Gastrocnemius medialis (tissue), 4 donors: ENCODE results near the gene JMJD1C. TPM values are rescaled to one million over a fixed set of nuclear protein-coding genes. Genes with fewer than 3 reads are reported as not detected.

Experiments
- ATAC-seq, 2 donors: fragments of 150-250 bp; one replicate each; pipeline ENCODE4 v1.9.1; 2016
- DNase-seq, 2 donors: peaks; one replicate each; pipeline ENCODE4 v3.0.0-alpha.2; 2019
- H3K27ac ChIP-seq, 4 donors: fragments of 200-600 bp; sonication (generic); 1 replicate in 1 of 4; 2 replicates in 3 of 4; pipeline ENCODE4 v1.5.1; 2016 to 2018; ENCODE audit warnings: mild to moderate bottlenecking in 2 of 4, moderate library complexity in 1 of 4
- H3K27me3 ChIP-seq, 3 donors: fragments of 200-600 bp; sonication (generic) in 2 of 3; 1 replicate in 1 of 3; 2 replicates in 2 of 3; pipeline versions ENCODE4 v1.5.1 to v1.6.0; 2016 to 2019; ENCODE audit warnings: mild to moderate bottlenecking in 1 of 3, moderate library complexity in 1 of 3
- H3K36me3 ChIP-seq, 2 donors: fragments of 200-600 bp; sonication (generic) in 1 of 2; one replicate each; pipeline ENCODE4 v1.5.1; 2017 to 2018
- H3K4me1 ChIP-seq, 2 donors: fragments of 200-600 bp; sonication (generic) in 1 of 2; one replicate each; pipeline ENCODE4 v1.5.1; 2016 to 2017; ENCODE audit warnings: mild to moderate bottlenecking in 2 of 2
- H3K4me3 ChIP-seq, 4 donors: fragments of 200-600 bp; sonication (generic) in 3 of 4; 1 replicate in 1 of 4; 2 replicates in 3 of 4; pipeline ENCODE4 v1.5.1; 2016 to 2019; ENCODE audit warnings: mild to moderate bottlenecking in 2 of 4
- H3K9me3 ChIP-seq, 3 donors: fragments of 200-600 bp; sonication (generic) in 2 of 3; 1 replicate in 1 of 3; 2 replicates in 2 of 3; pipeline ENCODE4 v1.5.1; 2016 to 2019
- CTCF ChIP-seq, 5 experiments: fragments of 450-650 bp in 3 of 5; fragments of 200-600 bp in 2 of 5; sonication (generic) in 2 of 5; IDR thresholded peaks in 4 of 5; conservative IDR thresholded peaks in 1 of 5; 1 replicate in 4 of 5; 2 replicates in 1 of 5; pipeline ENCODE4 v1.5.1; 2016 to 2019; ENCODE audit warnings: antibody characterized with exemption in 5 of 5, mild to moderate bottlenecking in 3 of 5, moderate library complexity in 3 of 5
- POLR2A ChIP-seq, 2 donors: fragments of 450-650 bp; IDR thresholded peaks; one replicate each; pipeline ENCODE4 v1.6.1; 2017; ENCODE audit warnings: antibody characterized with exemption in 2 of 2, mild to moderate bottlenecking in 2 of 2, moderate library complexity in 2 of 2
- in situ Hi-C, 4 donors: fragments of 200-750 bp; cut with MboI; loops; one replicate each; pipeline versions ENCODE4 v1.15.0 to v1.8.0; 2017; ENCODE audit warnings: low sequenced_read_pairs in 4 of 4
- intact Hi-C: fragments of 100-400 bp; cut with DNase I; formaldehyde crosslinking; loops from one replicate; pipeline ENCODE4 v1.15.1; 2023; ENCODE audit warnings: low total_unique reads
- total RNA-seq, 4 donors: library from RNA; depleted of rRNA; stranded (reverse); fragments of >200 nt; gene quantifications; one replicate each; pipeline versions ENCODE4 v1.1.0 to v1.2.3, GENCODE V29; 2016

Gene JMJD1C
- total RNA-seq, 4 donors from 2014 or later, result 22.5 to 74.1 (median 46.9) TPM

- peak; percentile 98 for ATAC-seq
- H3K4me1 ChIP-seq, result peaks cover 26% of the 10 kb centered on the region in 2 donors
- intact Hi-C loops (loop anchor here (1.0 to 10.0 kb wide), 9 partner anchors 52 to 1214 kb away; partner anchors contain the start of genes EGR2, JMJD1C and REEP3), in situ Hi-C loops (loop anchor here in 1 of 4 donors (25.0 kb wide), 1 partner anchor 1182 kb away; no protein-coding TSS in a partner anchor)
- TF ChIP-seq CTCF (IDR thresholded peaks at IDR 0.05 in 4 of 5, conservative IDR thresholded peaks at IDR 0.05 in 1 of 5) (peak; percentile 51 to 62 (median 55)), POLR2A (IDR thresholded peaks at IDR 0.05) (peak; percentile 82 to 94)
- peak overlapping the region; percentile 88 to 96 (median 90) for H3K27ac ChIP-seq
- no peaks in the 10 kb centered on the region for H3K36me3 ChIP-seq
- H3K9me3 ChIP-seq, result no peaks in the 10 kb centered on the region
- no peaks in the 10 kb centered on the region for H3K27me3 ChIP-seq
- peak; percentile 95 for DNase-seq
- H3K4me3 ChIP-seq, result peak overlapping the region; percentile 51 to 64 (median 54)
These were observed 196.8 kb downstream of the JMJD1C start for GRCh38 chr10:63268798-63269503.

GRCh38 chr10:63268149-63268797 is 197.5 kb downstream of the JMJD1C start:
- Histone ChIP-seq H3K9me3 (no peaks in the 10 kb centered on the region), H3K36me3 (no peaks in the 10 kb centered on the region), H3K4me1 (peaks cover 25 to 31% of the 10 kb centered on the region in 2 donors), H3K4me3 (peak overlapping the region; percentile 51 to 64 (median 54)), H3K27ac (peak overlapping the region; percentile 88 to 96 (median 90)), H3K27me3 (no peaks in the 10 kb centered on the region)
- in situ Hi-C loops, result loop anchor here in 1 of 4 donors (25.0 kb wide), 1 partner anchor 1181 kb away; no protein-coding TSS in a partner anchor
- intact Hi-C loops, result loop anchor here (2.0 to 10.0 kb wide), 8 partner anchors 51 to 1213 kb away; partner anchors contain the start of genes EGR2 and JMJD1C
- ATAC-seq, result no peak
- no peak for TF ChIP-seq POLR2A (IDR thresholded peaks at IDR 0.05)
- TF ChIP-seq CTCF (IDR thresholded peaks at IDR 0.05 in 4 of 5, conservative IDR thresholded peaks at IDR 0.05 in 1 of 5), result no peak
- no peak for DNase-seq

- peak overlapping the region; percentile 88 to 96 (median 90) for H3K27ac ChIP-seq
- H3K27me3 ChIP-seq, result no peaks in the 10 kb centered on the region
- H3K9me3 ChIP-seq, result no peaks in the 10 kb centered on the region
- intact Hi-C loops (loop anchor here (2.0 to 10.0 kb wide), 8 partner anchors 51 to 1213 kb away; partner anchors contain the start of genes EGR2 and JMJD1C), in situ Hi-C loops (loop anchor here in 1 of 4 donors (25.0 kb wide), 1 partner anchor 1180 kb away; no protein-coding TSS in a partner anchor)
- H3K4me3 ChIP-seq, result peak overlapping the region; percentile 51 to 64 (median 54)
- DNase-seq (no peak), ATAC-seq (no peak)
- no peaks in the 10 kb centered on the region for H3K36me3 ChIP-seq
- TF ChIP-seq CTCF (IDR thresholded peaks at IDR 0.05 in 4 of 5, conservative IDR thresholded peaks at IDR 0.05 in 1 of 5) (no peak), POLR2A (IDR thresholded peaks at IDR 0.05) (peak in 1 of 2 donors; percentile 18)
- peaks cover 28 to 35% of the 10 kb centered on the region in 2 donors for H3K4me1 ChIP-seq
These were observed 198.2 kb downstream of the JMJD1C start for GRCh38 chr10:63267414-63268148.
